ENCODE measurements around the gene CHRDL2.
"Not testable (repeated sequence)": the region's sequence is repeated elsewhere in the genome, so short reads cannot be mapped to it uniquely, and the experiment has no call there.

The CHRDL2 gene, protein sequence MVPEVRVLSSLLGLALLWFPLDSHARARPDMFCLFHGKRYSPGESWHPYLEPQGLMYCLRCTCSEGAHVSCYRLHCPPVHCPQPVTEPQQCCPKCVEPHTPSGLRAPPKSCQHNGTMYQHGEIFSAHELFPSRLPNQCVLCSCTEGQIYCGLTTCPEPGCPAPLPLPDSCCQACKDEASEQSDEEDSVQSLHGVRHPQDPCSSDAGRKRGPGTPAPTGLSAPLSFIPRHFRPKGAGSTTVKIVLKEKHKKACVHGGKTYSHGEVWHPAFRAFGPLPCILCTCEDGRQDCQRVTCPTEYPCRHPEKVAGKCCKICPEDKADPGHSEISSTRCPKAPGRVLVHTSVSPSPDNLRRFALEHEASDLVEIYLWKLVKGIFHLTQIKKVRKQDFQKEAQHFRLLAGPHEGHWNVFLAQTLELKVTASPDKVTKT

DNA sequence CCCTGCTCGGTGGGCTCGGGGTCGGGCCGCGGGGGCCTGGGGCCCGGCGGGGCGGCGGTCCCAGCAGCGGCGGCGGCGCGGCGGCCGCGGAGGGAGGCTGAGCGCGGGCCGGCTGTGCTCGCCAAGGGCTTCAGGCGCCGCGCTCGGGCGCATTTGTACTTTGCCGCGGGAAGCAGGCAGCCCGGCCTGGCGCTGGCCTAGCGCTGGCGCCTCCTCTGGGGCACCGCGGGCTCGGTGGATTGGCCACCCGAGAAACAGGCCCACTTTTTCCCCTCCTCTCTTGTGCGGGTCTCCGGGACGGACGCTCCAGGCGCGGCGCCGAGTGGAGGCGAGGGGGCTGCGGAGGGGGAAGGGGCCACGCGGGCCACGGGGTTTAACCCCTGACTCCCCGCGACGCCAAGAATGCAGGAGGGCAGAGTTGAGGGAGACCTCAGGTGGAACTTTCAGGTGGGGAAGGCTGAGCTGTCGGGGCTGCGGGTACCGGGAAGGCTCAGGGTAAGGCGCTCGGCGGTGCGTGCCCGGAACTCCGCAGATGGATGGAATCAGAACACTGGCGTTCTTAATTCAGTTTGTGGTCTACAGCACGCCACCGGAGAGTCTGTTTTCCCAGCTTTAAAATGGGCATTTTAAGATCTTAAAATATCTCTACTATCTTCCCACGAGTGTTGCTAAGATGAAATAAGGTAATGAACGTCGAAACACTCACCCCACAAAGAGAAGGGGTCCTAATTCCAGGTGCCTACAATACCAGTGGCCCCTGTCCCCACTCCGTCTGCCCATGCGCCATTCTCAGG, at the start of gene CHRDL2:
Gene CHRDL2, minus strand, starts transcription at position 126 of the 794 bp plus-strand sequence. CDS start 538 bp downstream, outside the sequence.
- peak in 1 of 2 experiments; percentile 39 for DNase-seq

DNA sequence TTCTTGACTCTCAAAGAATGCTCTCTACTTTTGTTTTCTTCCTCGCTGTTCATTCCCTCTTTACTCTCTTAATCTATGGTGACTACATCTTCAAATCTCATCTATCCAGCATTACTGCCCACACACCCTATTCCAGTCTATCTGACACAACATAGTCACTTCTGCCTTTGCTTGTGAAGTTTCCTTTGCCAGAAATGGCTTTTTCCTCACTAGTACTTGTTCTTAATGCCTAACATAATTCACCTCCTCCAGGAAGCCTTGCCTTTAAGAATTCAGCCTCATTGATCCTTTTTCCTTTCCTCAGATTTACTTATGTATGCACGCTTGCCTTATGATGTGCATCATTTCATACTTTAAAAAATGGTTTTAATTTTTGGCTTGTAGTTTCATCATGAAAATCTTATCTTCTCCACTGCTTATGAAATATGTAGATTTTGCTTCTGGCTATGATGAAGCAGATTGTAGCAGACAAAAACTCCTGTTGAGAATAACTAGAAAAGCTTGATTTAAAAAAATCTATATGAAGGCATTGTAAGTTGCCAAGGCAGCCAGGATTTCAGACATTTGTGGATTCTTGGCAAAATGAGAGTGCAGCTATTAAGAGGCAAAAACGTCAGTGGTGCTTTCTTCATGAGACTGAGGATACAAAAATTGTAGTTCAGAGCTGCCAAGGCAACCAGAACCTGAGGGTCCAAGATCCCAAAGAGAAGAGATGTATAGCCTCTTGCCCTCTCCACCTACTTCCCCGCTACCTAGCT, 49.2 kb upstream of the CHRDL2 start:
- DNase-seq = no peak

DNA sequence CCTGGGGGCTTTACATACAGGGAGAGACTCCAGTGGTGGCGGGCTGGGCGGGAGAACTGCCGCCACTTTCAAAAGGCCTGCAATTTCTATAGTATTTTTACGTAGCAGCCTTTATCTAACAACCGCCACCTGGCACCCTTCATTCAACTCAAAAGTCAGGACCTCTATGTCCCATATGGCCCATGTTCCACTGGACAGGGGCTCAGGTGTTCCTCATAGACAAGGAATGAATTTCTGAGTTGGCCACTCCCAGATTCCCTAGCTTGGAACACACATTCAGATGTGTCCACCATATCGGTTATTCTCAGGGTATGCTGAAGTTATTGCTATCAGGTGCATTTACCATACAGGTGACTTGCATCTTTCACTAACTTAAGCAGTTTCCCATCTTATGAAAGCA, 47.4 kb upstream of the CHRDL2 start:
- no peak for DNase-seq

DNA sequence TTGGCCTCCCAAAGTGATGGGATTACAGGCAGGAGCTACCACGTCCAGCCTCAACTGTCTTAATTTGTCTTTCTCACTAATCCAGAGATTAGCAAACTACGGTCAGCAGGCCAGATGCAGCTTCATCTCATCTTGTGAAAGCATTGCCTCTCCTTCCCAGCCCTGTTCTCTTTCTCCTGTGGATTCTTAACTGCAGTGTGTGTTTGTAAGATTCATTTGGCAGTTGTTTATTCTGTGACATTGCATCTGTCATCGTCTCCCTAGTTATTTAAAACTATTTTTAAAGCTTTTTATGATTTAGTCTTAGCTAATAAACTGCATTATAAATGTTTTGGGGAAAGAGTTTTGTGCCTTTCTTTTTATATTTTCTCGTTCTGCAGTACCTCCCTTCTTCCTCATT, 46.7 kb upstream of the CHRDL2 start:
- no peak for DNase-seq

DNA sequence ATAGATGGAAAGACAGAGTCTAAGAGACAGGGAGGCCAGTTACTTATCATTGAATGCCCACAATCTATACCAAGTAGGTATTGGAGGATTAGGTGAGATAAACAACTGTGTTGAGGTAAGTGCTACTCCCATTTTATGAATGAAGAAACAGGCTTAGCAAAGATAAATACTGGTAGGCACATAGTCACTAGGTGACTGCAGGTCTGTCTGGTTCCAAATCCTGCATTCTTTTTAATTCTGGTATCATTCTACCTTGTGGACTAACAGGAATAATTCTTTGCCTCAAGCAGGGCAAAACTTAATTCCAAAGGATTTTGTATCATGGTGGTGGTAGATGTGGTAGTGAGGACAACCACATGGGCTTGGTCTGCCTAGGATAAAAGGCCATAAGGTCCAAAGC, 45.8 kb upstream of the CHRDL2 start:
- no peak for DNase-seq

DNA sequence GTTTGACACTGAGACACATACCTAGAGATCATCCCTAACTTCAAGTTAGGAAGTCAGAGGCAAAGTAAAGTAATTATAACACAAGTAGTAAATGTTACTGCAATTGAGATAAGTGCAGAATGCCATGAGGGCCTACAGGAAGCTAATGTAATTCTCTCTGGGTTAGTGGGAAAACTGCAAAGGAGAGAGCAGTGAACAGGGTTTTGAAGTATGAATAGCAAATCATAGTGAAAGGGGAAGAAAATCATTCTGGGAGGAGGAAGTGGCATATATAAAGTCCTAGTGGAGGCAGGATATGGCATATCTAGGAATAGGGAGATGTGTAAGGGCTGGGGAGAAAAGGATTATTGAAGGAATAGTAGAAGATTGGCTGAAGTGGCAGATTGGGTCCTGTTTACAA, 45.3 kb upstream of the CHRDL2 start:
- DNase-seq = no peak

DNA sequence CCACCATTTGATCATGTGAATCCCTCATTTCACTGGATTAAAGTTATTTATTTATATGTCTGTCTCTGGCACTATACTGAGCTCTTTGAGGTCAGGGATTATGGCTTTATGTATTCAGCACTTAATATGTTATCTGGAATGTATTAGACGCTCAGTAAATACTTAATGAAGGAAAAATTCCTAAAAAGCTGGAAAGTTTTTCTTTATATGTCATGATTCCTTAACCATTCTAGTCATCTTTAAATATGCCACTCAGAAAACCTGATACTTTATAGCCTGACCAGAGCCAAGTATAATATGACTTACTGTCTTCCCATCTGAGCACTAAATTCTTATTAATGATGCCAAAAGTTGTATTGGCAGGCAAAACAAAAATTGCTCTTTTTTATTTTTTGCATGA, 44.5 kb upstream of the CHRDL2 start:
- DNase-seq = no peak

DNA sequence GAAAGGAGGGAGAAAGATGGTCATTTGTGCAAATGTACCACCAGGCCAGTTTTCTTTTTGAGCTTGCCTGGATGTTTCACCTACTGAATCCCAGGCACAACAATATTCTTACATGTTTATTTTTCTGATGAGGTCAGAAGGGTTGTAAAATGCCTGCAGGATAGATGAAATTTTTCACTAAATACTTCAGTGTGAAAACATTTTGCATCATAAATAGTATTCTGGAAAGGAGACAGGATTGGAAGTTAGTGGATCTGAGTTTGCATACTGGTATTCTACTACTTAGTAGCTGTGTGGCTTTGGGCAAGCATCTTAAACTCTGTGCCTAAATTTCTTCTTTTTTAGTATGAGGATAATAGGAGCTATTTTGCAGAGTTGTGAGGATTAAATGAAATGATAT, 42.2 kb upstream of the CHRDL2 start:
- DNase-seq = no peak

DNA sequence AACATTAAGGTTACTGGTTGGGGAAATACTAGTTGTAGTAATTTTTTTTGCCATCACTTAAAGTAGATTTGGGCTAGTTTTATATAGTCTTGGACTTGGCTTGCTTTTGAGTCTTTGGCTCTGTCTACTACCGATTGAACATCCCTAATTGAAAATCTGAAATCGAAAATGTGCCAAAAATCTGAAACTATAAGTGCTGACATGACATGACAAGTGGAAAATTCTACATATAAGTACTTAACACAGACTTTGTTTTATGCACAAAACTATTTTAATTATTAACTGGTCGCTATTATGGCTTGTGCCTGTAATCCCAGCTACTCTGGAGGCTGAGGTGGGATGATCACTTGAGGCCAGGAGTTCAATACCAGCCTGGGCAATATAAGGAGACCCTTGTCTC, 39.9 kb upstream of the CHRDL2 start:
- no peak for DNase-seq

DNA sequence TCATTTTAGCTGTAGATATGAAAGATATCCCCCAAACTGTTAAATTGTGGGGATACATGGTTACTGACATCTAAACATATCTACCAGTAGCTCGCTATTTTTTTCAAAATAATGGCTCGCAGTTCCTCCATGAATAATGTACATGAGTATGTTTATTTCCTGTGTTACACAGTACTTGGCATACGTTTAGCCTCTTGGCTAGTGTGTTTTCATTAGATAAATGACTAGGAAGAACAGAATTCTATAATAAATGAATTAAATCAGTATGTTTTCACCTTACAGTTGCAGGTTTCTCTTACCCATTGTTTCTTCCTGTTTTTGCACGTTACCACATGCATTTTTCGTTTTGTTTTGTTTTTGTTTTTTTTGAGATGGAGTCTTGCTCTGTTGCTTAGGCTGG, 39.2 kb upstream of the CHRDL2 start:
- DNase-seq = no peak

DNA sequence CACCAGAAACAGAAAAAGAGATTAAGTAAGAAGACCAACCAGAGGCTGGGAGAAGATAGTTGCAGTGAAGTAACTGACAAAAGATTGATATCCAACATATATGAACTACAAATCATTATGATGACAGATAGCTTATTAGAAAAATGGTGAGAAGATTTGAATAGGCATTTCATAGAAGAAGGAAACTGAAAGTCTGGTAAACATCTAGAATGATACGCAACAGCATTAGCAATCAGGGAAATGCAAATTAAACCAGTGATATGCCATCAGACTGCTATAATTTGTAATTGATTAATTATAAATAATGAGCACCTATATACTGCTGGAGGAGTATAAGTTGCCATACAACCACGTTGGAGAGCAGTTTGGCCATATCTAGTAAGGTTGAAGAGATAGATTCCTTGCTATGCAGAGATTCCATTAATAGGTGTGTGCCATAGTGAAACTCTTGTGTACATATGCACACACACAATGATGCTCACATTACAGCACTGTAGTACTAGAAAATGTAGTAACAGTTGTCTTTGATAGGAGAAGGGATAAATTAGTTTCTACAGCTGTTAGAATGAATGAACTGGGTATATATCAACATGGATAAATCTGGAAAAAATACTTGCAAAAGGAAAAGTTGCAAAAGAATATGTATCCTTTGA, 38.0 kb upstream of the CHRDL2 start:
- no peak for DNase-seq

DNA sequence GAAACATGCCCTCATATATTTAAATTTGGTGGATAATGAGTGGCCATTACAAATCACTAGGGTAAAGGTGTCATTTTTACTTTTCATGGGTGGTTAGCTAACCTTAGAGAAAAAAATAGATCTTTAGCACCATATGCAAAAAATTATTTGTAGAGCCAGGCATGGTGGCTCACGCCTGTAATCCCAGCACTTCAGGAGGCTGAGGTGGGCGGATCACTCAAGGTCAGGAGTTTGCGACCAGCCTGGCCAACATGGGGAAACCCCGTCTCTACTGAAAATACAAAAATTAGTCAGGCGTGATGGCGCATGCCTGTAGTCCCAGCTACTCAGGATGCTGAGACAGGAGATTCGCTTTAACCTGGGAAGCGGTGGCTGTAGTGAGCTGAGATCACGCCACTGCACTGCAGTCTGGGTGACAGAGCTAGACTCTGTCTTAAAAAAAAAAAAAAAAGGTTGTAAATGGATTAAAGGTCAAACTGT, 37.0 kb upstream of the CHRDL2 start:
- DNase-seq = not testable (repeated sequence)

DNA sequence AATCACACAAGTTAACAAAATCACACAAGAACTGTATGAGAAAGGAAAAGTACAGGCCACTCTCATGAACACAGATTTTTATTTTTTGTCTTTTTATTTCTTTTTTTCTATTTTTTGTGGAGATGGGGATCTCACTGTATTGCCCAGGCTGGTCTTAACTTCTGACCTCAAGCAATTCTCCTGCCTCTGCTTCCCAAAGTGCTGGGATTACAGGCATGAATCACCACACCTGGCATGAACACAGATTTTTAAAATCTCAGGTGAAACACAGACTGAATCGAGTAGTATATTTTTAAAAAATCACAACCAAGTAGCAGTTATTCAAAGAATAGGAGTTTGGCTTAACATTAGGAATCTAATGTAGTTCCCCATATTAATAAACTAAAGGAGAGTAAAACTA, 35.7 kb upstream of the CHRDL2 start:
- no peak for DNase-seq

DNA sequence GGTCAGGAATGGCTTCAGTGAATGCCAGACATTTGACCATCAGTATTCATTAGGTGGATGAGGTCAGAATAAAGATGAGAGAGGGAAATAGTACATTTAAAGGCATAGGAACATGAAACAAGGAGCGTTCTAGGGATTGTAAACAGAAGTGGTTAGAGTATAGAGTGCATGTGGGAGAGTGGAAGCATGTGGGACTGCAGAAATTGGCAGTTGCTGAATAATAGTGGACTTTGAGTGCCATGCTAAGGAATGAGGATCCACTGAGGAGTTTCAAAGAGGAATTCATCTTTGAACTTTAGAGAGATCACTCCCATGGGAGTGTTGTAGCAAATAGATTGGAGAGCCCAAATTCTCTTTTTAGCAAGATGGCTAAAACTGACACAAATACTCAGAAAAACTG, 25.3 kb upstream of the CHRDL2 start:
- DNase-seq = no peak

DNA sequence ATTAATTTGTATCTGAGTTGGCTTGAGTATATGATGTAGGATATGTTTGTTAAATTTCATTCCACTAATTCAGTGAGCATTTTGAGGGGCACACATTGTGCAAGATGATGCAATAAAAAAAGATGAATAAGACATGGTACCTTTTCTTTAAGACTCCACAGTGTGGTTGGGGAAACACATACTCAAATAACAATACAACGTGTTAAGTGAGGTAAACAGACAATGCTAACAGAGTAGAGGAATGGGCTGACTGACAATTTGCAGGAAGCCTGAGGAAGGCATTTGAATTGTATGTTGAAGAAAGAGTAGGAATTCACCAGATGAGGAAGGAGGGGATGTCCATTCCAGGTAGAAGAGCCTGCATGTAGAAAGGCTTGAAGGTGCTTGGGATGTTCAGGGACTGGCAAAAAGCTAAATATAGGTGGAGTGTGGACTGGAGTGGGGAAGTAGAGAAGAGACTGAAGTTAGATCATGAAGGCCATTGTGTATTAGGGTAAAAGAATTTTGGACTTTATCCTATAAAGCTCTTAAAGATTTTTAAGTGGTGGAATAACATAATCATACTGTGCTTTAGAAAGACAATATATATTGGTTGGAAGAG, 24.3 kb upstream of the CHRDL2 start:
- DNase-seq = no peak

DNA sequence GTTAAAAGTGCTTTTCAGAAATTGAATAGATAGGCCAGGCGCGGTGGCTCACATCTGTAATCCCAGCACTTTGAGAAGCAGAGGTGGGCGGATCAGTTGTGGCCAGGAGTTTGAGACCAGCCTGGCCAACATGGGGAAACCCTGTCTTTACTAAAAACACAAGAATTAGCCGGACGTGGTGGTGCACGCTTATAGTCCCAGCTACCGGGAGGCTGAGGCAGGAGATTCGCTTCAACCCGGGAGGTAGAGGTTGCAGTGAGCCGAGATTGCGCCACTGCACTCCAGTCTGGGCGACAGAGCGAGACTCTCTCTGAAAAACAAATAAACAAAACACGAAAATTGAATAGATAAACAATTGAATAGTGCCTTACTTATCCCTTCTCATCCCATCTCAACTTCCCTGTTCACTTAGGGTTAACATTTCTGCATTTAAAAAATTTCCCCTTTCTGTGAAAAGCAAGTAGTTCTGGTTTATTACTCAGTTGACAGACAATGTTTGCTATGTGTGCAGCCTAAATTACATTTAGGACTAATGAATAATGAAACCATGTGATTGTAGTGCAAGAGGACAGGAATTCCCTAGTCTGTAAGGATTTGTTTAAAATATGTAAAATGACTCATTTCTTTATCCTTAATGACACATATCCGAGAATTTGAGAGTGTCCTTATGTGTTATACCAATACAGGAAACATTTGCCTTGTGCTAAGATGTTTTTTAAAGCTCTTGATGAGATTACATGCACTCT, 23.5 kb upstream of the CHRDL2 start:
- DNase-seq = no peak

DNA sequence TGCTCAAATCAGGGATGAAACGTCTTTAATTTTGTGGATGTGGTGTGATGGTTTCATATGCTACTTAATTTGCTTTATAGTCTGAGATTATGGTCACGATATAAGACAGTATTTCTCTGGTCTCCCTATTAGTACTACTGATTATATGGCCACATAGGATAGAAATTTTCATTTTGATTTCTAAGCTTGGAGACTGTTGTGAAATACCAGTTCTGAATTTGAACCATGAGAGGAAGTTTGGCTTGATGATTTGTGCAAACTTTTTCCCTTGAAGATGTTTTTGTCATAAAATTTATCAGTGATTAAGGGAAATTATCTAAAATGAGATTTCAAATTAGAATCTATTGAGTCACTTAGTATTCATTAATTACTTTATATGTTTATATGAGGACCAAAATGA, 20.1 kb upstream of the CHRDL2 start:
- DNase-seq = no peak

DNA sequence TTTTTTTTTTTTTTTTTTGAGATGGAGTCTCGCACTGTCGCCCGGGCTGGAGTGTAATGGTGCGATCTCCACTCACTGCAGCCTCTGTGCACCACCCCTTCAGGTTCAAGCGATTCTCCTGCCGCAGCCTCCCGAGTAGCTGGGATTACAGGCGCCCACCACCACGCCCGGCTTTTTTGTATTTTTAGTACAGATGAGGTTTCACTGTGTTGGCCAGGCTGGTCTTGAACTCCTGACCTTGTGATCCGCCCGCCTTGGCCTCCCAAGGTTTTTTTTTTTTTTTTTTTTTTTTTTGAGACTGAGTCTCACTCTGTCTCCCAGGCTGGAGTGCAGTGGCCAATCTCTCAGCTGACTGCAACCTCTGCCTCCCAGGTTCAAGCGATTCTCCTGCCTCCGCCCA, 19.4 kb upstream of the CHRDL2 start:
- DNase-seq = not testable (repeated sequence)

DNA sequence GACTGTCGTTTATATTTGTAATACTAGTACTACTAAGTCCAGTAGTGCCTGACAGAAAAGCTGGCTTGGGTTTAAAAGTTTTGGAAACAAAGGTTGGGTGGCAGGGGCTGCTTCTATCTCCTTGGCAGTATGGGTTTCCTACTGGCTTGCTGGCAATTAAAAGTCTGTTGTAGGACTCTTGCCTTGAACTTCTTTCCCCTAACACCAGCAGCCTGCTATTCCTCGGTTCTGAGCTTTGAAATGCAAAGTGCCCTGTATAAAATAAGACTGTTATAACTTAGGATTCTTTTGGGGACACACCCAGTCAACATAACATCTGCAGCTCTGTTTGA, 18.7 kb upstream of the CHRDL2 start:
- no peak for DNase-seq

DNA sequence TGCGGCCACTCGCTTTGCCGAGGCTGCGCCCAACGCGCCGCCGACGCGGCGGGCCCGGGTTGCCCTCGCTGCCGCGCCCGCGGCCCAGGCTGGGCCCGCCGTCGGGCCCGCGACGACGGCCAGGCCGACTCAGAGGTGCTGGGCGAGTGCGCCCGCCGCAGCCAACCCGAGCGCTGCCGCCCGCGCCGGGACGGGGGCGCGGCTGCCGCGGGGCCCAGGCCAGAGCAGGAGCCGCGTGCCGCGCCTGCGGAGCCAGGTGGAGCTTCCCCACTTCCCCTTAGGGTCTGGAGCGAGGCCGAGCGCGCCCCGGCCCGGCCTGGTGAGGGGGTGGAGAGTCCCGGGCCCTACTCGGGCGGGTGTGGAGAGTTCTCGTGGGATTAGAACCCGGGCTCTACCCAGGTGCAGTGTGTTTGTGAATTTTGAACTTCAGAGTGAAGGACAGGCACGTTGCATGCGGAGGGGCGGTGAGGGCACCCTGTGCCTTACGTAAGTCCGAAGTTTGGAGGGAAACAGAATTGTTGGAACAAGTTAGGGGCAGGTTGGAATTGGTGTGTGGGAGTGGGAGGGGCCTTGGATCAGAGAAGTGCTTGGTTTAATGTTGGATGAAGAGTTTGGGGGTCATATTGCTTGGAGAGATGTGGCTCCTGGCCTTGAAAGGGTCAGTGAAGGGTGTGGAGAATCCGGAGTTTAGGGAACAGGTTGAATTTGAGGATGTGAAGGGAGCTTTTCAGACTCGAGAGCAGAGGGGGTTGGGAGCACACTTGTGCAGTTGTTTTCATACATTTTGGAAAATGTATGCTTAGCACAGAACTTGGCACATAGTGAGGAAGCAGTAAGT, 18.1 kb upstream of the CHRDL2 start:
- DNase-seq = peak in 1 of 2 experiments; percentile 5
